Measurements from ENCODE around the gene ADAD2.

DNA sequence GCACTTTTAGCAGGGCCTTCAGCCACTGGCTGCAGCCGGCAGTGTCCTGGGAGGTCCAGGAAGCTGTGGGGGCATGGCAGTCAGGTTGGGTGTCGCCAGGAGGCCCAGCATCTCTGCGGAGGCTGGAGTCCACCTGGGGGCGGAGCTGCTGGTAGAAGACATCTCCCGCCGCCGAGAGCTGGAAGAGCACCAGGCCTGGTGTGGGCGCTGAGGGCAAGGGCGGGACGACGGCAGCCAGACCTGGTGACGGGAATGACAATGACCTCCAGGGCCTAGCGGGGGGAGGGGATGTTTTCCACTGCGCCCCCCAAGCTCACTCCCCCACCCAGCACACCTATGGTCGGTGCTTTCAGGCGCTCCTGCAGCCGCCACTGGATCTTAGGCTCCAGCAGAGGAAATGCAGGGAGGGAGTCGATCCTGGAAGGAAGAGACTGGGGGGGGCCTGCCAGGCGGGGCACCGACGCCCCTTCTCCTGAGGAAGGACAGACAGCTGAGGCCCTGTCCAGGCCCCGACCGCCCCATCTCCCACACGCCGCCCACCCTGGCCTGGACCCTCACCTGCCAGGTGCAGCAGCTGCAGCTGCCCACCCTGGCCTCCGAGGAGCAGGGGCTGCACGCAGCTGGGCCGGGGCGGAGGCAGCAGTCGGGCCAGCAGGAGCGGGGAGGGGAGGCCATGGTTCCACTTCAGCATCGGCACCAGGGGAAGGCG lies 11.2 kb upstream of the ADAD2 start:
- TF ChIP-seq, protein P1, sequence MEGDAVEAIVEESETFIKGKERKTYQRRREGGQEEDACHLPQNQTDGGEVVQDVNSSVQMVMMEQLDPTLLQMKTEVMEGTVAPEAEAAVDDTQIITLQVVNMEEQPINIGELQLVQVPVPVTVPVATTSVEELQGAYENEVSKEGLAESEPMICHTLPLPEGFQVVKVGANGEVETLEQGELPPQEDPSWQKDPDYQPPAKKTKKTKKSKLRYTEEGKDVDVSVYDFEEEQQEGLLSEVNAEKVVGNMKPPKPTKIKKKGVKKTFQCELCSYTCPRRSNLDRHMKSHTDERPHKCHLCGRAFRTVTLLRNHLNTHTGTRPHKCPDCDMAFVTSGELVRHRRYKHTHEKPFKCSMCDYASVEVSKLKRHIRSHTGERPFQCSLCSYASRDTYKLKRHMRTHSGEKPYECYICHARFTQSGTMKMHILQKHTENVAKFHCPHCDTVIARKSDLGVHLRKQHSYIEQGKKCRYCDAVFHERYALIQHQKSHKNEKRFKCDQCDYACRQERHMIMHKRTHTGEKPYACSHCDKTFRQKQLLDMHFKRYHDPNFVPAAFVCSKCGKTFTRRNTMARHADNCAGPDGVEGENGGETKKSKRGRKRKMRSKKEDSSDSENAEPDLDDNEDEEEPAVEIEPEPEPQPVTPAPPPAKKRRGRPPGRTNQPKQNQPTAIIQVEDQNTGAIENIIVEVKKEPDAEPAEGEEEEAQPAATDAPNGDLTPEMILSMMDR (IDR thresholded peaks at IDR 0.05; ENCODE audit: low read length) = no peak
- no peak for TF ChIP-seq EZH2 (optimal IDR thresholded peaks at IDR 0.05; ENCODE audit: low read depth, low read length)

All from MM.1S (cell line).